A549 (cell line): ENCODE data around the gene SSPN.

Source experiments
- CEBPB ChIP-seq, 2 experiments: fragments of >200 bp in 1 of 2; sonication (Bioruptor Twin) in 1 of 2; formaldehyde crosslinking in 1 of 2; IDR thresholded peaks; 2 replicates each; pipeline ENCODE4 v1.6.1; 2012 to 2016
- CTCF ChIP-seq: fragments of >200 bp; sonication (Bioruptor Twin); formaldehyde crosslinking; IDR thresholded peaks from 3 replicates; pipeline ENCODE4 v1.5.1; 2016
- ELK1 ChIP-seq: fragments of 150-350 bp; IDR thresholded peaks from 2 replicates; pipeline ENCODE4 v1.6.1; 2014; ENCODE audit warnings: low read depth, mild to moderate bottlenecking, low read length
- EP300 ChIP-seq, 2 experiments: fragments of >200 bp; sonication (Bioruptor Twin); formaldehyde crosslinking; IDR thresholded peaks; 2 replicates in 1 of 2; 3 replicates in 1 of 2; pipeline ENCODE4 v1.6.1; 2016 to 2017
- HDAC2 ChIP-seq: fragments of 200-600 bp; sonication (generic); IDR thresholded peaks from 2 replicates; pipeline ENCODE4 v1.6.1; 2016
- JUNB ChIP-seq: fragments of >200 bp; sonication (Bioruptor Twin); formaldehyde crosslinking; IDR thresholded peaks from 2 replicates; pipeline ENCODE4 v1.6.1; 2016
- KDM1A ChIP-seq: fragments of 200-600 bp; sonication (generic); IDR thresholded peaks from 2 replicates; pipeline ENCODE4 v1.6.1; 2016; ENCODE audit warnings: low read depth, mild to moderate bottlenecking
- POLR2A ChIP-seq: IDR thresholded peaks from 2 replicates; pipeline ENCODE4 v1.6.1; 2012; ENCODE audit warnings: mild to moderate bottlenecking, low read length
- TF ChIP-seq, protein P1 (sequence below): fragments of 200-600 bp; sonication (generic); IDR thresholded peaks from 2 replicates; pipeline ENCODE4 v1.6.1; 2016; ENCODE audit warnings: antibody characterized with exemption, mild to moderate bottlenecking, moderate library complexity
- TF ChIP-seq, protein P2 (sequence below): fragments of >200 bp; sonication (Bioruptor Twin); formaldehyde crosslinking; IDR thresholded peaks from 3 replicates; pipeline ENCODE4 v1.6.1; 2016
- TF ChIP-seq, protein P3 (sequence below): IDR thresholded peaks from 2 replicates; pipeline ENCODE4 v1.6.1; 2012; ENCODE audit warnings: low read depth, borderline replicate concordance

- TF ChIP-seq, protein P1, sequence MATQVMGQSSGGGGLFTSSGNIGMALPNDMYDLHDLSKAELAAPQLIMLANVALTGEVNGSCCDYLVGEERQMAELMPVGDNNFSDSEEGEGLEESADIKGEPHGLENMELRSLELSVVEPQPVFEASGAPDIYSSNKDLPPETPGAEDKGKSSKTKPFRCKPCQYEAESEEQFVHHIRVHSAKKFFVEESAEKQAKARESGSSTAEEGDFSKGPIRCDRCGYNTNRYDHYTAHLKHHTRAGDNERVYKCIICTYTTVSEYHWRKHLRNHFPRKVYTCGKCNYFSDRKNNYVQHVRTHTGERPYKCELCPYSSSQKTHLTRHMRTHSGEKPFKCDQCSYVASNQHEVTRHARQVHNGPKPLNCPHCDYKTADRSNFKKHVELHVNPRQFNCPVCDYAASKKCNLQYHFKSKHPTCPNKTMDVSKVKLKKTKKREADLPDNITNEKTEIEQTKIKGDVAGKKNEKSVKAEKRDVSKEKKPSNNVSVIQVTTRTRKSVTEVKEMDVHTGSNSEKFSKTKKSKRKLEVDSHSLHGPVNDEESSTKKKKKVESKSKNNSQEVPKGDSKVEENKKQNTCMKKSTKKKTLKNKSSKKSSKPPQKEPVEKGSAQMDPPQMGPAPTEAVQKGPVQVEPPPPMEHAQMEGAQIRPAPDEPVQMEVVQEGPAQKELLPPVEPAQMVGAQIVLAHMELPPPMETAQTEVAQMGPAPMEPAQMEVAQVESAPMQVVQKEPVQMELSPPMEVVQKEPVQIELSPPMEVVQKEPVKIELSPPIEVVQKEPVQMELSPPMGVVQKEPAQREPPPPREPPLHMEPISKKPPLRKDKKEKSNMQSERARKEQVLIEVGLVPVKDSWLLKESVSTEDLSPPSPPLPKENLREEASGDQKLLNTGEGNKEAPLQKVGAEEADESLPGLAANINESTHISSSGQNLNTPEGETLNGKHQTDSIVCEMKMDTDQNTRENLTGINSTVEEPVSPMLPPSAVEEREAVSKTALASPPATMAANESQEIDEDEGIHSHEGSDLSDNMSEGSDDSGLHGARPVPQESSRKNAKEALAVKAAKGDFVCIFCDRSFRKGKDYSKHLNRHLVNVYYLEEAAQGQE: no peak
- no peak for TF ChIP-seq POLR2A
- TF ChIP-seq CEBPB (IDR thresholded peaks at IDR 0.05): no peak
- no peak for TF ChIP-seq JUNB
- TF ChIP-seq CTCF: no peak
- TF ChIP-seq, protein P2, sequence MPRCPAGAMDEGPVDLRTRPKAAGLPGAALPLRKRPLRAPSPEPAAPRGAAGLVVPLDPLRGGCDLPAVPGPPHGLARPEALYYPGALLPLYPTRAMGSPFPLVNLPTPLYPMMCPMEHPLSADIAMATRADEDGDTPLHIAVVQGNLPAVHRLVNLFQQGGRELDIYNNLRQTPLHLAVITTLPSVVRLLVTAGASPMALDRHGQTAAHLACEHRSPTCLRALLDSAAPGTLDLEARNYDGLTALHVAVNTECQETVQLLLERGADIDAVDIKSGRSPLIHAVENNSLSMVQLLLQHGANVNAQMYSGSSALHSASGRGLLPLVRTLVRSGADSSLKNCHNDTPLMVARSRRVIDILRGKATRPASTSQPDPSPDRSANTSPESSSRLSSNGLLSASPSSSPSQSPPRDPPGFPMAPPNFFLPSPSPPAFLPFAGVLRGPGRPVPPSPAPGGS: no peak
- no peak for TF ChIP-seq KDM1A
- no peak for TF ChIP-seq EP300 (IDR thresholded peaks at IDR 0.05)
- TF ChIP-seq HDAC2: no peak
- TF ChIP-seq ELK1: no peak
- TF ChIP-seq, protein P3, sequence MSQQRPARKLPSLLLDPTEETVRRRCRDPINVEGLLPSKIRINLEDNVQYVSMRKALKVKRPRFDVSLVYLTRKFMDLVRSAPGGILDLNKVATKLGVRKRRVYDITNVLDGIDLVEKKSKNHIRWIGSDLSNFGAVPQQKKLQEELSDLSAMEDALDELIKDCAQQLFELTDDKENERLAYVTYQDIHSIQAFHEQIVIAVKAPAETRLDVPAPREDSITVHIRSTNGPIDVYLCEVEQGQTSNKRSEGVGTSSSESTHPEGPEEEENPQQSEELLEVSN: no peak
Measured at GRCh38 chr12:26273811-26274210, 78.4 kb downstream of the SSPN start.
